GM23248 (cell line): Measurements from ENCODE around the gene TASOR. TPM values are rescaled to one million over a fixed set of nuclear protein-coding genes. Genes with fewer than 3 reads are reported as not detected.
"Not testable (repeated sequence)": the region's sequence is repeated elsewhere in the genome, so short reads cannot be mapped to it uniquely, and the experiment has no call there.

Experiments
- DNase-seq: peaks from one replicate; pipeline ENCODE4 v3.0.0-alpha.2; 2015
- H2AFZ ChIP-seq: fragments of 200-600 bp; sonication (generic); 2 replicates; pipeline ENCODE4 v1.6.1; 2016; ENCODE audit warnings: antibody characterized with exemption
- H3F3A ChIP-seq: fragments of 200-600 bp; sonication (generic); 2 replicates; pipeline ENCODE4 v1.6.1; 2016; ENCODE audit warnings: mild to moderate bottlenecking, antibody characterized with exemption, mixed run types; ENCODE audit not compliant: insufficient read depth
- H3K27ac ChIP-seq: fragments of 200-600 bp; sonication (generic); 2 replicates; pipeline ENCODE4 v1.5.1; 2016; ENCODE audit warnings: mild to moderate bottlenecking
- H3K27me3 ChIP-seq: fragments of 200-600 bp; sonication (generic); replicated peaks from 2 replicates; pipeline ENCODE4 v1.6.1; 2016; ENCODE audit warnings: mild to moderate bottlenecking; ENCODE audit not compliant: insufficient read depth
- H3K36me3 ChIP-seq: fragments of 200-600 bp; sonication (generic); 2 replicates; pipeline ENCODE4 v1.6.1; 2016; ENCODE audit warnings: low read depth, mild to moderate bottlenecking
- H3K4me1 ChIP-seq: fragments of 200-600 bp; sonication (generic); 2 replicates; pipeline ENCODE4 v1.6.1; 2016; ENCODE audit warnings: mild to moderate bottlenecking; ENCODE audit not compliant: insufficient read depth
- H3K4me2 ChIP-seq: fragments of 200-600 bp; sonication (generic); one replicate; pipeline ENCODE4 v1.6.1; 2016; ENCODE audit warnings: mild to moderate bottlenecking; ENCODE audit not compliant: unreplicated experiment
- H3K4me3 ChIP-seq: fragments of 200-600 bp; sonication (generic); 2 replicates; pipeline ENCODE4 v1.5.1; 2016; ENCODE audit warnings: mild to moderate bottlenecking
- H3K79me2 ChIP-seq: fragments of 200-600 bp; sonication (generic); 2 replicates; pipeline ENCODE4 v1.6.1; 2016; ENCODE audit warnings: mild to moderate bottlenecking; ENCODE audit not compliant: insufficient read depth
- H3K9ac ChIP-seq: fragments of 200-600 bp; sonication (generic); 2 replicates; pipeline ENCODE4 v1.6.1; 2016; ENCODE audit warnings: mild to moderate bottlenecking
- H3K9me2 ChIP-seq: fragments of 200-600 bp; sonication (generic); 2 replicates; pipeline ENCODE4 v1.6.1; 2016; ENCODE audit warnings: mixed run types, mild to moderate bottlenecking, moderate library complexity; ENCODE audit not compliant: insufficient read depth
- H3K9me3 ChIP-seq: fragments of 200-600 bp; sonication (generic); one replicate; pipeline ENCODE4 v1.6.1; 2017; ENCODE audit warnings: low read depth
- H4K20me1 ChIP-seq: fragments of 200-600 bp; sonication (generic); 2 replicates; pipeline ENCODE4 v1.6.0; 2016; ENCODE audit not compliant: insufficient read depth
- EZH2 ChIP-seq: fragments of 200-600 bp; sonication (generic); IDR thresholded peaks from 2 replicates; pipeline ENCODE4 v1.6.1; 2018; ENCODE audit warnings: antibody characterized with exemption, mild to moderate bottlenecking; ENCODE audit not compliant: insufficient read depth, poor library complexity, severe bottlenecking
- EZH2phosphoT487 ChIP-seq: fragments of 200-600 bp; sonication (generic); IDR thresholded peaks from 2 replicates; pipeline ENCODE4 v1.6.1; 2018; ENCODE audit warnings: antibody characterized with exemption, moderate library complexity, mild to moderate bottlenecking, low read depth; ENCODE audit not compliant: insufficient read depth
- WGBS, 2 experiments: methylation state at CpG; one replicate each; pipeline ENCODE4 v1.1.6; 2015 to 2017; ENCODE audit warnings: low lambda C conversion rate in 2 of 2, low coverage in 1 of 2; ENCODE audit errors: missing lambda C conversion rate in 2 of 2; 5-methylcytosine and 5-hydroxymethylcytosine counted together
- in situ Hi-C: fragments of 300-500 bp; cut with MboI; formaldehyde crosslinking; loops from 2 replicates; pipeline ENCODE4 v1.15.0; 2020
- polyA plus RNA-seq: library from polyadenylated mRNA; unstranded; fragments of >200 nt; fragmentation: Nextera tagmentation; extraction: Ambion mirVana; gene quantifications from 2 replicates; pipeline ENCODE4 v1.2.1, GENCODE V29; 2016
- total RNA-seq: library from RNA; depleted of rRNA; stranded (reverse); fragments of >200 nt; shearing (Covaris generic); gene quantifications from 2 replicates; pipeline ENCODE4 v1.2.3, GENCODE V29; 2014

TASOR gene
- total and polyA plus RNA-seq, 2 experiments from 2014 or later, result 15.7 to 56.8 TPM

- Histone ChIP-seq H3K36me3 (no peaks in the 10 kb centered on the region), H4K20me1 (no peaks in the 10 kb centered on the region), H3F3A (no peaks in the 10 kb centered on the region), H3K4me2 (no peak overlapping the region), H3K27me3 (no peaks in the 10 kb centered on the region), H3K4me1 (peaks cover 5% of the 10 kb centered on the region; the same call in 1 of the 2 replicates), H3K9ac (no peak overlapping the region), H3K79me2 (no peaks in the 10 kb centered on the region), H3K9me3 (no peaks in the 10 kb centered on the region), H3K27ac (no peak overlapping the region), H3K4me3 (no peak overlapping the region), H2AFZ (no peak overlapping the region), H3K9me2 (no peaks in the 10 kb centered on the region)
- in situ Hi-C loops, result no loop called here
- DNase-seq, result no peak
- WGBS, 2 experiments, result 37 to 54% methylated on average over 4 of the region's 4 CpGs
- TF ChIP-seq EZH2phosphoT487 (no peak), EZH2 (no peak)
Measured at GRCh38 chr3:56694867-56695683, 12.0 kb upstream of the TASOR start.

- H2AFZ ChIP-seq, result no peak overlapping the region
- H3K4me1 ChIP-seq, result peaks cover 5% of the 10 kb centered on the region; the same call in 1 of the 2 replicates
- no peak overlapping the region for H3K9ac ChIP-seq
- H3K9me2 ChIP-seq, result no peaks in the 10 kb centered on the region
- H3K4me2 ChIP-seq, result no peak overlapping the region
- in situ Hi-C loops, result no loop called here
- no peak for TF ChIP-seq EZH2phosphoT487
- TF ChIP-seq EZH2, result no peak
- no peak for DNase-seq
- no peaks in the 10 kb centered on the region for H3K27me3 ChIP-seq
- no peak overlapping the region for H3K27ac ChIP-seq
- H3K79me2 ChIP-seq, result no peaks in the 10 kb centered on the region
- no peaks in the 10 kb centered on the region for H4K20me1 ChIP-seq
- H3F3A ChIP-seq, result no peaks in the 10 kb centered on the region
- H3K4me3 ChIP-seq, result no peak overlapping the region
- WGBS, 2 experiments, result 79 to 83% methylated on average over 3 of the region's 3 CpGs
- no peaks in the 10 kb centered on the region for H3K36me3 ChIP-seq
- H3K9me3 ChIP-seq, result no peaks in the 10 kb centered on the region
Measured at GRCh38 chr3:56693750-56694149, 10.7 kb upstream of the TASOR start.

DNA sequence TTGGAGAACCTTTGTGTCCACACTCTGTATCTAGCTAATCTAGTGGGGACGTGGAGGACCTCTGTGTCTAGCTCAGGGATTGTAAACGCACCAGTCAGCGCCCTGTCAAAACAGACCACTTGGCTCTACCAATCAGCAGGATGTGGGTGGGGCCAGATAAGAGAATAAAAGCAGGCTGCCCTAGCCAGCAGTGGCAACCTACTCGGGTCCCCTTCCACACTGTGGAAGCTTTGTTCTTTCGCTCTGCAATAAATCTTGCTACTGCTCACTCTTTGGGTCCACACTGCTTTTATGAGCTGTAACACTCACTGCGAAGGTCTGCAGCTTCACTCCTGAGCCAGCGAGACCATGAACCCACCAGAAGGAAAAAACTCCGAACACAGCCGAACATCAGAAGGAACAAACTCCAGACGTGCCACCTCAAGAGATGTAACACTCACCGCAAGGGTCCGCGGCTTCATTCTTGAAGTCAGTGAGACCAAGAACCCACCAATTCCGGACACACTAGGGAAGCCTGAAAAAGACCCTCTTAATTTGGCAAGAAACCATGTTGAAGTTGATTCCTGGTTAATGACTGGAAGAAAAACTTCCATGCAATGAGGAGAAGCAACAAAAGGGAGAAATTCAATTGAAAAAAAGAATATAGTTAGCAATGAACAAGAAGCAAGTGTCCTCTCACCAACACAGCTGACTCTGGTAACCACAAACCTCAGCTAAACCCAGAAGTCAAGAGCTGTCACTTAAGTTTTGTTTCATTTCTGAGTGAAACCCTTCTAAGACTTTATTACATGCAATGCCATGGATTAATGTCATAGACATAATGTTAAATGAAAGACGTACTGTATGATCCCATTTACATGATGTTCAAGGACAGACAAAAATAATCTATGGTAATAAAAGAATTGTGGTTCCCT lies 9.7 kb upstream of the TASOR start:
- H3F3A ChIP-seq, DNase-seq: not testable (repeated sequence)

DNA sequence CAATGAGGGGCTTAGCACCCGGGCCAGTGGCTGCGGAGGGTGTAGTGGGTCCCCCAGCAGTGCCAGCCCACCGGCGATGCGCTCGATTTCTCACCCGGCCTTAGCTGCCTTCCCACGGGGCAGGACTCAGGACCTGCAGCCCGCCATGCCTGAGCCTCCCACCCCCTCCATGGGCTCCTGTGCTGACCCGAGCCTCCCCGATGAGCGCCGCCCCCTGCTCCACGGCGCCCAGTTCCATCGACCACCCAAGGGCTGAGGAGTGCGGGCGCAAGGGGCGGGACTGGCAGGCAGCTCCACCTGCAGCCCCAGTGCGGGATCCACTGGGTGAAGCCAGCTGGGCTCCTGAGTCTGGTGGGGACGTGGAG lies 8.9 kb upstream of the TASOR start:
- H3K4me2 ChIP-seq, H2AFZ ChIP-seq, H3K4me1 ChIP-seq, H4K20me1 ChIP-seq, H3K27me3 ChIP-seq, H3K36me3 ChIP-seq, H3K9ac ChIP-seq, H3K27ac ChIP-seq, H3F3A ChIP-seq, DNase-seq, H3K9me2 ChIP-seq, H3K9me3 ChIP-seq, H3K4me3 ChIP-seq, H3K79me2 ChIP-seq, in situ Hi-C loops: not testable (repeated sequence)
- WGBS, 2 experiments, result 95 to 98% methylated on average over 10 to 21 of the region's 21 CpGs

More for the DNA sequence above, 9.7 kb upstream of the TASOR start:
- H3K4me2 ChIP-seq, H3K9me2 ChIP-seq, H3K9ac ChIP-seq, H3K9me3 ChIP-seq, H4K20me1 ChIP-seq, H3K4me1 ChIP-seq, H3K27ac ChIP-seq, H3K79me2 ChIP-seq, H3K4me3 ChIP-seq, H3K36me3 ChIP-seq, H2AFZ ChIP-seq, H3K27me3 ChIP-seq, in situ Hi-C loops: not testable (repeated sequence)
- WGBS, 2 experiments, result 79 to 81% methylated on average over 15 of the region's 15 CpGs
